Panc1 (cell line): ENCODE measurements around the gene MYRIP. TPM values are rescaled to one million over a fixed set of nuclear protein-coding genes. Genes with fewer than 3 reads are reported as not detected.

Source experiments
- ATAC-seq: fragments of 200-7000 bp; cut with Tn5 transposase; 2 replicates; pipeline ENCODE4 v1.9.1; 2020; ENCODE audit warnings: mild to moderate bottlenecking, moderate library complexity
- BruUV-seq: library from RNA; stranded (reverse); fragments of 400-500 nt; replicated peaks from 2 replicates; lab custom pipeline; 2021; lab: Mats Ljungman, UMichigan
- CTCF ChIA-PET: fragments of 300-600 bp; sonication (Branson Sonifier 250); formaldehyde crosslinking; loops from one replicate; lab custom pipeline; 2022; ENCODE audit warnings: antibody characterized with exemption; lab: Charles Lee
- POLR2A ChIA-PET: fragments of 300-600 bp; sonication (Branson Sonifier 250); formaldehyde crosslinking; loops from one replicate; lab custom pipeline; 2022; ENCODE audit warnings: antibody characterized with exemption; lab: Charles Lee
- DNase-seq: peaks from one replicate; pipeline ENCODE4 v3.0.0-alpha.2; 2010; ENCODE audit warnings: low read depth, low spot score
- H3K27ac ChIP-seq: 2 replicates; pipeline ENCODE4 v1.5.1; 2011; ENCODE audit warnings: mild to moderate bottlenecking, low read length, inconsistent platforms
- H3K27me3 ChIP-seq: fragments of 200-500 bp; sonication (Bioruptor generic); 2 replicates; pipeline ENCODE4 v1.6.0; 2014; ENCODE audit warnings: low read length, inconsistent platforms; ENCODE audit not compliant: control insufficient read depth, insufficient read depth
- H3K36me3 ChIP-seq: fragments of 200-500 bp; sonication (Bioruptor generic); 2 replicates; pipeline ENCODE4 v1.5.1; 2014; ENCODE audit warnings: inconsistent platforms, mild to moderate bottlenecking, low read length, moderate library complexity; ENCODE audit not compliant: control insufficient read depth, insufficient read depth
- H3K4me1 ChIP-seq: 2 replicates; pipeline ENCODE4 v1.5.1; 2011; ENCODE audit warnings: inconsistent platforms, mild to moderate bottlenecking, low read length, moderate library complexity; ENCODE audit not compliant: control insufficient read depth, insufficient read depth
- H3K4me3 ChIP-seq, 2 experiments: 2 replicates each; pipeline ENCODE4 v1.5.1; 2011 to 2012; ENCODE audit warnings: low read depth in 2 of 2, low read length in 2 of 2, mild to moderate bottlenecking in 2 of 2, inconsistent platforms in 1 of 2, moderate library complexity in 1 of 2
- H3K9me3 ChIP-seq: fragments of 200-500 bp; sonication (Bioruptor generic); 2 replicates; pipeline ENCODE4 v1.5.1; 2014; ENCODE audit warnings: low read depth, mild to moderate bottlenecking, inconsistent platforms, low read length, moderate library complexity; ENCODE audit not compliant: control insufficient read depth, insufficient read depth
- POLR2AphosphoS5 ChIP-seq: IDR thresholded peaks from 2 replicates; pipeline ENCODE4 v1.6.1; 2012; ENCODE audit warnings: mild to moderate bottlenecking, low read depth, low read length, moderate library complexity
- SIN3A ChIP-seq: IDR thresholded peaks from 2 replicates; pipeline ENCODE4 v1.6.1; 2012; ENCODE audit warnings: low read depth, mild to moderate bottlenecking, low read length, moderate library complexity, borderline replicate concordance; ENCODE audit not compliant: insufficient read depth
- TCF7L2 ChIP-seq: IDR thresholded peaks from 2 replicates; pipeline ENCODE4 v1.6.1; 2011; ENCODE audit warnings: mild to moderate bottlenecking, low read depth, low read length, inconsistent platforms
- in situ Hi-C: cut with HindIII; loops from 2 replicates; pipeline ENCODE4 v1.10.0; 2016; ENCODE audit warnings: low sequenced_read_pairs, low pct_unique_long_range_greater_than_20kb
- intact Hi-C: fragments of 100-400 bp; cut with micrococcal nuclease; formaldehyde crosslinking; loops from one replicate; pipeline ENCODE4 v1.10.0; 2022; ENCODE audit not compliant: unreplicated experiment
- total RNA-seq: library from RNA; stranded (reverse); gene quantifications from one replicate; pipeline ENCODE4 v1.2.1, GENCODE V29; 2021; ENCODE audit not compliant: unreplicated experiment
- TF ChIP-seq, protein P1 (sequence below): fragments of 450-650 bp; IDR thresholded peaks from 2 replicates; pipeline ENCODE4 v1.5.1; 2017; ENCODE audit warnings: mild to moderate bottlenecking
- TF ChIP-seq, protein P2 (sequence below), 2 experiments: IDR thresholded peaks; 2 replicates each; pipeline ENCODE4 v1.6.1; 2011 to 2012; ENCODE audit warnings: low read depth in 2 of 2, control low read depth in 1 of 2, low read length in 1 of 2, mild to moderate bottlenecking in 1 of 2, moderate library complexity in 1 of 2; ENCODE audit not compliant: insufficient read depth in 1 of 2

The MYRIP gene
- total RNA-seq, 1 experiment from 2014 or later = 0.59 TPM

- TF ChIP-seq, protein P1, sequence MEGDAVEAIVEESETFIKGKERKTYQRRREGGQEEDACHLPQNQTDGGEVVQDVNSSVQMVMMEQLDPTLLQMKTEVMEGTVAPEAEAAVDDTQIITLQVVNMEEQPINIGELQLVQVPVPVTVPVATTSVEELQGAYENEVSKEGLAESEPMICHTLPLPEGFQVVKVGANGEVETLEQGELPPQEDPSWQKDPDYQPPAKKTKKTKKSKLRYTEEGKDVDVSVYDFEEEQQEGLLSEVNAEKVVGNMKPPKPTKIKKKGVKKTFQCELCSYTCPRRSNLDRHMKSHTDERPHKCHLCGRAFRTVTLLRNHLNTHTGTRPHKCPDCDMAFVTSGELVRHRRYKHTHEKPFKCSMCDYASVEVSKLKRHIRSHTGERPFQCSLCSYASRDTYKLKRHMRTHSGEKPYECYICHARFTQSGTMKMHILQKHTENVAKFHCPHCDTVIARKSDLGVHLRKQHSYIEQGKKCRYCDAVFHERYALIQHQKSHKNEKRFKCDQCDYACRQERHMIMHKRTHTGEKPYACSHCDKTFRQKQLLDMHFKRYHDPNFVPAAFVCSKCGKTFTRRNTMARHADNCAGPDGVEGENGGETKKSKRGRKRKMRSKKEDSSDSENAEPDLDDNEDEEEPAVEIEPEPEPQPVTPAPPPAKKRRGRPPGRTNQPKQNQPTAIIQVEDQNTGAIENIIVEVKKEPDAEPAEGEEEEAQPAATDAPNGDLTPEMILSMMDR = no peak
- TF ChIP-seq SIN3A (no peak), TCF7L2 (no peak), POLR2AphosphoS5 (no peak)
- TF ChIP-seq, protein P2, sequence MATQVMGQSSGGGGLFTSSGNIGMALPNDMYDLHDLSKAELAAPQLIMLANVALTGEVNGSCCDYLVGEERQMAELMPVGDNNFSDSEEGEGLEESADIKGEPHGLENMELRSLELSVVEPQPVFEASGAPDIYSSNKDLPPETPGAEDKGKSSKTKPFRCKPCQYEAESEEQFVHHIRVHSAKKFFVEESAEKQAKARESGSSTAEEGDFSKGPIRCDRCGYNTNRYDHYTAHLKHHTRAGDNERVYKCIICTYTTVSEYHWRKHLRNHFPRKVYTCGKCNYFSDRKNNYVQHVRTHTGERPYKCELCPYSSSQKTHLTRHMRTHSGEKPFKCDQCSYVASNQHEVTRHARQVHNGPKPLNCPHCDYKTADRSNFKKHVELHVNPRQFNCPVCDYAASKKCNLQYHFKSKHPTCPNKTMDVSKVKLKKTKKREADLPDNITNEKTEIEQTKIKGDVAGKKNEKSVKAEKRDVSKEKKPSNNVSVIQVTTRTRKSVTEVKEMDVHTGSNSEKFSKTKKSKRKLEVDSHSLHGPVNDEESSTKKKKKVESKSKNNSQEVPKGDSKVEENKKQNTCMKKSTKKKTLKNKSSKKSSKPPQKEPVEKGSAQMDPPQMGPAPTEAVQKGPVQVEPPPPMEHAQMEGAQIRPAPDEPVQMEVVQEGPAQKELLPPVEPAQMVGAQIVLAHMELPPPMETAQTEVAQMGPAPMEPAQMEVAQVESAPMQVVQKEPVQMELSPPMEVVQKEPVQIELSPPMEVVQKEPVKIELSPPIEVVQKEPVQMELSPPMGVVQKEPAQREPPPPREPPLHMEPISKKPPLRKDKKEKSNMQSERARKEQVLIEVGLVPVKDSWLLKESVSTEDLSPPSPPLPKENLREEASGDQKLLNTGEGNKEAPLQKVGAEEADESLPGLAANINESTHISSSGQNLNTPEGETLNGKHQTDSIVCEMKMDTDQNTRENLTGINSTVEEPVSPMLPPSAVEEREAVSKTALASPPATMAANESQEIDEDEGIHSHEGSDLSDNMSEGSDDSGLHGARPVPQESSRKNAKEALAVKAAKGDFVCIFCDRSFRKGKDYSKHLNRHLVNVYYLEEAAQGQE (IDR thresholded peaks at IDR 0.05; ENCODE audit: insufficient read depth in 1 of 2, low read depth in 2 of 2, low read length in 1 of 2) = no peak
- Histone ChIP-seq H3K27ac (no peak overlapping the region), H3K4me3 (no peak overlapping the region), H3K36me3 (no peaks in the 10 kb centered on the region), H3K9me3 (no peaks in the 10 kb centered on the region), H3K4me1 (no peaks in the 10 kb centered on the region), H3K27me3 (no peaks in the 10 kb centered on the region)
- intact Hi-C loops = no loop called here
- POLR2A ChIA-PET = no interaction called here
- in situ Hi-C loops = no loop called here
- CTCF ChIA-PET = no interaction called here
- DNase-seq (no peak), ATAC-seq (no peak)
- no TSS peak for BruUV-seq
These were observed 489.8 kb downstream of the MYRIP start for GRCh38 chr3:40299130-40299720.

DNA sequence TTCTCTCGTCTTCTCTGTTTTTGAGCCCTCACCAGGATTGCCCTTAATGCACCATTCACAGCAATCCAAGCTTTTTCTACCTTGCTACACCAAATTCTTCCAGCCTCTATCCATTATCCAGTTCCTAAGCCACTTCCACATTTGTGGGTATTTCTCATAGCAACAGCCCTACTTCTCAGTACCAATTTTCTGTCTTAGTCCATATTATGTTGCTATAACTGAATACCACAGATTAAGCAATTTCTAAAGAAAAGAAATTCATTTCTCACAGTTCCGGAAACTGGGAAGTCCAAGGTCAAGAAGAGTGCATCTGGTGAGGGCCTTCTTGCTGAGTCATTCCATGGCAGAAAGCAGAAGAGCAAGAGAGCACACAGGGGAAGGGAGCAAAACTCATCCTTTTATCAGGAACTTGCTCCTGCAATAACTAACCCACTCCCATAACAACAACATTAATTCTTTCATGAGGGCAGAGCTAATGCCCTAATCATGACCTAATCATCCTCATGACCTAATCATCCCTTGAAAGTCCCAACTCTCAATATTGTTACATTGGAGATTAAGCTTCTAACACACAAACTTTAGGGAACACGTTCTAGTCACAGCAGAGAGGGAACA, 490.4 kb downstream of the MYRIP start:
- ATAC-seq (no peak), DNase-seq (no peak)
- H3K9me3 ChIP-seq = no peaks in the 10 kb centered on the region
- ChIA-PET POLR2A (no interaction called here), CTCF (no interaction called here)
- in situ Hi-C loops (no loop called here), intact Hi-C loops (no loop called here)
- H3K4me1 ChIP-seq = no peaks in the 10 kb centered on the region
- H3K27ac ChIP-seq = no peak overlapping the region
- H3K36me3 ChIP-seq = no peaks in the 10 kb centered on the region
- no TSS peak for BruUV-seq
- TF ChIP-seq POLR2AphosphoS5 = no peak
- no peak for TF ChIP-seq SIN3A
- no peak for TF ChIP-seq TCF7L2
- TF ChIP-seq, protein P1 = no peak
- TF ChIP-seq, protein P2 (IDR thresholded peaks at IDR 0.05; ENCODE audit: insufficient read depth in 1 of 2, low read depth in 2 of 2, low read length in 1 of 2) = no peak
- no peaks in the 10 kb centered on the region for H3K27me3 ChIP-seq
- no peak overlapping the region for H3K4me3 ChIP-seq
